Measurements from ENCODE around the gene SDC1. TPM values are rescaled to one million over a fixed set of nuclear protein-coding genes. Genes with fewer than 3 reads are reported as not detected.
"Not testable (repeated sequence)": the region's sequence is repeated elsewhere in the genome, so short reads cannot be mapped to it uniquely, and the experiment has no call there.

SDC1 gene
- total RNA-seq, 2 donors from 2014 or later: 0.30 TPM; not detected in 1

- Mint-ChIP-seq H3K4me1 (no peaks in the 10 kb centered on the region), H3K9me3 (no peaks in the 10 kb centered on the region), H3K27me3 (peaks cover 7% of the 10 kb centered on the region), H3K27ac (no peak overlapping the region), H3K36me3 (ENCODE audit: low read depth) (no peaks in the 10 kb centered on the region), H3K4me3 (no peak overlapping the region)
- ATAC-seq (replicated peaks): no peak
Measured at GRCh38 chr2:20199633-20200270, 25.2 kb downstream of the SDC1 start.

GRCh38 chr2:20198796-20199632 lies 25.9 kb downstream of the SDC1 start:
- H3K36me3 Mint-ChIP-seq (ENCODE audit: low read depth): no peaks in the 10 kb centered on the region
- H3K4me1 Mint-ChIP-seq: no peaks in the 10 kb centered on the region
- no peaks in the 10 kb centered on the region for H3K9me3 Mint-ChIP-seq
- H3K27me3 Mint-ChIP-seq: peaks cover 7% of the 10 kb centered on the region
- no peak overlapping the region for H3K27ac Mint-ChIP-seq
- ATAC-seq (replicated peaks): no peak
- no peak overlapping the region for H3K4me3 Mint-ChIP-seq

- H3K36me3 Mint-ChIP-seq (ENCODE audit: low read depth): no peaks in the 10 kb centered on the region
- ATAC-seq (replicated peaks): no peak
- no peaks in the 10 kb centered on the region for H3K4me1 Mint-ChIP-seq
- peaks cover 7% of the 10 kb centered on the region for H3K27me3 Mint-ChIP-seq
- H3K4me3 Mint-ChIP-seq: no peak overlapping the region
- H3K9me3 Mint-ChIP-seq: no peaks in the 10 kb centered on the region
- H3K27ac Mint-ChIP-seq: no peak overlapping the region
Measured at GRCh38 chr2:20198001-20198400, 26.9 kb downstream of the SDC1 start.

GRCh38 chr2:20197192-20197591 lies 27.7 kb downstream of the SDC1 start:
- peaks cover 7% of the 10 kb centered on the region for H3K27me3 Mint-ChIP-seq
- ATAC-seq (replicated peaks): no peak
- H3K4me3 Mint-ChIP-seq: no peak overlapping the region
- H3K9me3 Mint-ChIP-seq: no peaks in the 10 kb centered on the region
- no peaks in the 10 kb centered on the region for H3K4me1 Mint-ChIP-seq
- no peaks in the 10 kb centered on the region for H3K36me3 Mint-ChIP-seq (ENCODE audit: low read depth)
- no peak overlapping the region for H3K27ac Mint-ChIP-seq

- H3K4me3 Mint-ChIP-seq: no peak overlapping the region
- H3K27ac Mint-ChIP-seq: no peak overlapping the region
- H3K27me3 Mint-ChIP-seq: peaks cover 7% of the 10 kb centered on the region
- H3K36me3 Mint-ChIP-seq (ENCODE audit: low read depth): no peaks in the 10 kb centered on the region
- H3K4me1 Mint-ChIP-seq: no peaks in the 10 kb centered on the region
- H3K9me3 Mint-ChIP-seq: no peaks in the 10 kb centered on the region
- no peak for ATAC-seq (replicated peaks)
Measured at GRCh38 chr2:20196657-20197161, 28.2 kb downstream of the SDC1 start.

GRCh38 chr2:20196053-20196656 lies 28.8 kb downstream of the SDC1 start:
- Mint-ChIP-seq H3K27me3 (peaks cover 7% of the 10 kb centered on the region), H3K27ac (no peak overlapping the region), H3K36me3 (ENCODE audit: low read depth) (no peaks in the 10 kb centered on the region), H3K4me3 (no peak overlapping the region), H3K4me1 (no peaks in the 10 kb centered on the region), H3K9me3 (no peaks in the 10 kb centered on the region)
- ATAC-seq (replicated peaks): no peak

- no peak overlapping the region for H3K4me3 Mint-ChIP-seq
- peaks cover 7% of the 10 kb centered on the region for H3K27me3 Mint-ChIP-seq
- no peak for ATAC-seq (replicated peaks)
- no peaks in the 10 kb centered on the region for H3K4me1 Mint-ChIP-seq
- no peaks in the 10 kb centered on the region for H3K36me3 Mint-ChIP-seq (ENCODE audit: low read depth)
- no peaks in the 10 kb centered on the region for H3K9me3 Mint-ChIP-seq
- no peak overlapping the region for H3K27ac Mint-ChIP-seq
Measured at GRCh38 chr2:20195431-20196033, 29.4 kb downstream of the SDC1 start.

- not testable (repeated sequence) for H3K4me3 Mint-ChIP-seq; H3K36me3 Mint-ChIP-seq (ENCODE audit: low read depth); H3K27ac Mint-ChIP-seq; H3K4me1 Mint-ChIP-seq; H3K9me3 Mint-ChIP-seq; ATAC-seq (replicated peaks); H3K27me3 Mint-ChIP-seq
Measured at GRCh38 chr2:20195016-20195411, 29.9 kb downstream of the SDC1 start.

GRCh38 chr2:20194097-20195015 lies 30.6 kb downstream of the SDC1 start:
- no peaks in the 10 kb centered on the region for H3K36me3 Mint-ChIP-seq (ENCODE audit: low read depth)
- H3K4me1 Mint-ChIP-seq: no peaks in the 10 kb centered on the region
- no peak overlapping the region for H3K27ac Mint-ChIP-seq
- H3K27me3 Mint-ChIP-seq: peaks cover 10% of the 10 kb centered on the region
- no peak for ATAC-seq (replicated peaks)
- no peak overlapping the region for H3K4me3 Mint-ChIP-seq
- H3K9me3 Mint-ChIP-seq: no peaks in the 10 kb centered on the region

GRCh38 chr2:20193185-20193584 lies 31.7 kb downstream of the SDC1 start:
- ATAC-seq (replicated peaks): no peak
- H3K4me1 Mint-ChIP-seq: no peaks in the 10 kb centered on the region
- no peak overlapping the region for H3K4me3 Mint-ChIP-seq

GRCh38 chr2:20192781-20193180 lies 32.1 kb downstream of the SDC1 start:
- Mint-ChIP-seq H3K4me1 (no peaks in the 10 kb centered on the region), H3K27ac (no peak overlapping the region), H3K4me3 (no peak overlapping the region), H3K9me3 (no peaks in the 10 kb centered on the region), H3K36me3 (ENCODE audit: low read depth) (no peaks in the 10 kb centered on the region), H3K27me3 (peaks cover 8% of the 10 kb centered on the region)
- no peak for ATAC-seq (replicated peaks)

More at GRCh38 chr2:20193185-20193584, 31.7 kb downstream of the SDC1 start:
- Mint-ChIP-seq H3K9me3 (no peaks in the 10 kb centered on the region), H3K27ac (no peak overlapping the region), H3K27me3 (peaks cover 8% of the 10 kb centered on the region), H3K36me3 (ENCODE audit: low read depth) (no peaks in the 10 kb centered on the region)

- Mint-ChIP-seq H3K9me3 (no peaks in the 10 kb centered on the region), H3K27me3 (peaks cover 8% of the 10 kb centered on the region), H3K36me3 (ENCODE audit: low read depth) (no peaks in the 10 kb centered on the region), H3K4me3 (no peak overlapping the region), H3K27ac (no peak overlapping the region), H3K4me1 (no peaks in the 10 kb centered on the region)
- no peak for ATAC-seq (replicated peaks)
Measured at GRCh38 chr2:20191714-20192569, 33.0 kb downstream of the SDC1 start.
